Muscle layer of duodenum (tissue), 2 donors: ENCODE measurements around the gene WDR4.
"Not testable (repeated sequence)": the region's sequence is repeated elsewhere in the genome, so short reads cannot be mapped to it uniquely, and the experiment has no call there.

Experiments used
- H3K27ac ChIP-seq: one replicate; pipeline ENCODE4 v1.7.0; 2013; ENCODE audit warnings: mild to moderate bottlenecking, low read length
- H3K27me3 ChIP-seq: one replicate; pipeline ENCODE4 v1.7.0; 2013; ENCODE audit warnings: low read depth, mild to moderate bottlenecking, control low read depth, low read length
- H3K36me3 ChIP-seq, 2 donors: one replicate each; pipeline ENCODE4 v1.7.0; 2013; ENCODE audit warnings: low read length in 2 of 2, control low read depth in 1 of 2, mild to moderate bottlenecking in 1 of 2; ENCODE audit not compliant: insufficient read depth in 2 of 2, control insufficient read depth in 1 of 2
- H3K4me1 ChIP-seq, 2 donors: one replicate each; pipeline ENCODE4 v1.7.0; 2013; ENCODE audit warnings: low read length in 2 of 2, mild to moderate bottlenecking in 2 of 2, control low read depth in 1 of 2, moderate library complexity in 1 of 2; ENCODE audit not compliant: insufficient read depth in 2 of 2, control insufficient read depth in 1 of 2
- H3K4me3 ChIP-seq, 2 donors: one replicate each; pipeline ENCODE4 v1.7.0; 2013; ENCODE audit warnings: low read length in 2 of 2, low read depth in 1 of 2, mild to moderate bottlenecking in 1 of 2
- H3K9me3 ChIP-seq, 2 donors: one replicate each; pipeline ENCODE4 v1.7.0; 2013; ENCODE audit warnings: low read length in 2 of 2, control low read depth in 1 of 2, mild to moderate bottlenecking in 1 of 2; ENCODE audit not compliant: control insufficient read depth in 1 of 2
- donor health status: healthy.

Gene WDR4

GRCh38 chr21:42820616-42821465 lies 58.5 kb downstream of the WDR4 start:
- no peaks in the 10 kb centered on the region for H3K36me3 ChIP-seq
- H3K27ac ChIP-seq: no peak overlapping the region
- no peaks in the 10 kb centered on the region for H3K27me3 ChIP-seq
- H3K4me1 ChIP-seq: no peaks in the 10 kb centered on the region
- no peak overlapping the region for H3K4me3 ChIP-seq
- no peaks in the 10 kb centered on the region for H3K9me3 ChIP-seq

- Histone ChIP-seq H3K4me3 (no peak overlapping the region), H3K9me3 (no peaks in the 10 kb centered on the region), H3K36me3 (no peaks in the 10 kb centered on the region), H3K4me1 (no peaks in the 10 kb centered on the region), H3K27me3 (no peaks in the 10 kb centered on the region), H3K27ac (no peak overlapping the region)
These were observed 59.3 kb downstream of the WDR4 start for GRCh38 chr21:42819861-42820615.

GRCh38 chr21:42818328-42818749 lies 61.0 kb downstream of the WDR4 start:
- Histone ChIP-seq H3K36me3 (no peaks in the 10 kb centered on the region), H3K27me3 (no peaks in the 10 kb centered on the region), H3K4me3 (no peak overlapping the region), H3K4me1 (no peaks in the 10 kb centered on the region), H3K27ac (no peak overlapping the region), H3K9me3 (no peaks in the 10 kb centered on the region)

GRCh38 chr21:42815217-42815616 lies 64.1 kb downstream of the WDR4 start:
- no peaks in the 10 kb centered on the region for H3K4me1 ChIP-seq
- no peak overlapping the region for H3K4me3 ChIP-seq
- H3K36me3 ChIP-seq: no peaks in the 10 kb centered on the region
- no peak overlapping the region for H3K27ac ChIP-seq
- H3K9me3 ChIP-seq: no peaks in the 10 kb centered on the region
- no peaks in the 10 kb centered on the region for H3K27me3 ChIP-seq

GRCh38 chr21:42812528-42813241 lies 66.7 kb downstream of the WDR4 start:
- not testable (repeated sequence) for H3K9me3 ChIP-seq, H3K4me3 ChIP-seq, H3K27me3 ChIP-seq, H3K27ac ChIP-seq, H3K36me3 ChIP-seq, H3K4me1 ChIP-seq

- Histone ChIP-seq H3K27ac (no peak overlapping the region), H3K9me3 (no peaks in the 10 kb centered on the region), H3K4me1 (no peaks in the 10 kb centered on the region), H3K27me3 (no peaks in the 10 kb centered on the region), H3K4me3 (no peak overlapping the region), H3K36me3 (no peaks in the 10 kb centered on the region)
These were observed 67.4 kb downstream of the WDR4 start for GRCh38 chr21:42811960-42812359.

- Histone ChIP-seq H3K9me3 (no peaks in the 10 kb centered on the region), H3K36me3 (no peaks in the 10 kb centered on the region), H3K4me3 (no peak overlapping the region), H3K27me3 (no peaks in the 10 kb centered on the region), H3K27ac (no peak overlapping the region), H3K4me1 (no peaks in the 10 kb centered on the region)
These were observed 69.5 kb downstream of the WDR4 start for GRCh38 chr21:42809577-42810475.

- Histone ChIP-seq H3K27ac (no peak overlapping the region), H3K27me3 (no peaks in the 10 kb centered on the region), H3K4me3 (no peak overlapping the region), H3K36me3 (no peaks in the 10 kb centered on the region), H3K9me3 (no peaks in the 10 kb centered on the region), H3K4me1 (no peaks in the 10 kb centered on the region)
These were observed 70.2 kb downstream of the WDR4 start for GRCh38 chr21:42809171-42809570.

- no peaks in the 10 kb centered on the region for H3K4me1 ChIP-seq
- no peak overlapping the region for H3K27ac ChIP-seq
- H3K4me3 ChIP-seq: no peak overlapping the region
- H3K27me3 ChIP-seq: no peaks in the 10 kb centered on the region
- H3K9me3 ChIP-seq: no peaks in the 10 kb centered on the region
- no peaks in the 10 kb centered on the region for H3K36me3 ChIP-seq
These were observed 71.3 kb downstream of the WDR4 start for GRCh38 chr21:42807938-42808613.

- not testable (repeated sequence) for H3K4me3 ChIP-seq, H3K36me3 ChIP-seq, H3K27me3 ChIP-seq, H3K4me1 ChIP-seq, H3K9me3 ChIP-seq, H3K27ac ChIP-seq
These were observed 71.9 kb downstream of the WDR4 start for GRCh38 chr21:42807293-42807895.
